ENCODE data around the gene ATXN2.

GRCh38 chr12:111429828-111430432, 169.2 kb downstream of the ATXN2 start:
- no peak for TF ChIP-seq CTCF (conservative IDR thresholded peaks at IDR 0.05)
- TF ChIP-seq EZH2 (IDR thresholded peaks at IDR 0.05; ENCODE audit: low read depth): no peak
